H1 (cell line): Measurements from ENCODE around the gene DNTT. TPM values are rescaled to one million over a fixed set of nuclear protein-coding genes. Genes with fewer than 3 reads are reported as not detected.

Experiments used
- CTCF ChIA-PET: fragments of 300-600 bp; sonication (Branson Sonifier 250); formaldehyde crosslinking; loops from one replicate; lab custom pipeline; 2021; ENCODE audit not compliant: partially characterized antibody; lab: Charles Lee
- POLR2A ChIA-PET: fragments of 300-600 bp; sonication (Branson Sonifier 250); formaldehyde crosslinking; loops from one replicate; lab custom pipeline; 2021; ENCODE audit warnings: inconsistent platforms; ENCODE audit not compliant: partially characterized antibody; lab: Charles Lee
- DNase-seq, 2 experiments: peaks; one replicate each; pipeline versions ENCODE4 v3.0.0 to v3.0.0-alpha.2; 2010 to 2022; ENCODE audit warnings: low spot score in 2 of 2, low read depth in 1 of 2, mixed read lengths in 1 of 2
- FAIRE-seq: peaks from 2 replicates; lab custom pipeline; 2011; peaks lifted over from hg19 to GRCh38; lab: Jason Lieb, UNC
- H2AFZ ChIP-seq: 2 replicates; pipeline ENCODE4 v1.8.1; 2012; ENCODE audit warnings: low read length, inconsistent platforms
- H2AK5ac ChIP-seq: 2 replicates; pipeline ENCODE4 v1.6.1; 2013; ENCODE audit warnings: low read depth, low read length
- H2BK120ac ChIP-seq: replicated peaks from 2 replicates; pipeline ENCODE3; 2013; ENCODE audit warnings: low read depth, low read length, inconsistent platforms
- H2BK12ac ChIP-seq: 2 replicates; pipeline ENCODE4 v1.6.1; 2013; ENCODE audit warnings: low read depth, low read length
- H2BK15ac ChIP-seq: 2 replicates; pipeline ENCODE4 v1.6.1; 2013; ENCODE audit warnings: low read length
- H2BK20ac ChIP-seq: 2 replicates; pipeline ENCODE4 v1.6.1; 2013; ENCODE audit warnings: low read length
- H2BK5ac ChIP-seq: 2 replicates; pipeline ENCODE4 v1.6.1; 2013; ENCODE audit warnings: low read depth, low read length
- H3K14ac ChIP-seq: 2 replicates; pipeline ENCODE4 v1.6.1; 2013; ENCODE audit warnings: inconsistent platforms; ENCODE audit not compliant: insufficient read length
- H3K18ac ChIP-seq: 2 replicates; pipeline ENCODE4 v1.6.1; 2013; ENCODE audit warnings: low read length; ENCODE audit errors: extremely low read depth
- H3K23ac ChIP-seq: 2 replicates; pipeline ENCODE4 v1.6.1; 2013; ENCODE audit warnings: inconsistent platforms; ENCODE audit not compliant: insufficient read length
- H3K23me2 ChIP-seq: 2 replicates; pipeline ENCODE4 v1.6.1; 2013; ENCODE audit warnings: low read depth, low read length
- H3K27ac ChIP-seq: 2 replicates; pipeline ENCODE4 v1.6.1; 2011; ENCODE audit warnings: low read depth, low read length, inconsistent platforms
- H3K27me3 ChIP-seq, 4 experiments: replicated peaks in 1 of 4; 1 replicate in 1 of 4; 2 replicates in 3 of 4; pipeline versions ENCODE4 v1.6.1 to v1.8.1; 2011 to 2013; ENCODE audit warnings: low read length in 3 of 4, mild to moderate bottlenecking in 3 of 4, inconsistent platforms in 2 of 4, mixed read lengths in 2 of 4, moderate library complexity in 1 of 4; ENCODE audit not compliant: control insufficient read depth in 3 of 4, insufficient read depth in 3 of 4; ENCODE audit errors: extremely low read depth in 1 of 4
- H3K36me3 ChIP-seq, 4 experiments: 2 replicates each; pipeline versions ENCODE4 v1.6.1 to v1.8.1; 2011 to 2013; ENCODE audit warnings: mild to moderate bottlenecking in 4 of 4, low read length in 3 of 4, moderate library complexity in 2 of 4, control low read depth in 1 of 4, inconsistent platforms in 1 of 4; ENCODE audit not compliant: insufficient read depth in 4 of 4, control insufficient read depth in 2 of 4
- H3K4ac ChIP-seq: replicated peaks from 2 replicates; pipeline ENCODE3; 2013; ENCODE audit warnings: low read length, low read depth, mixed read lengths, inconsistent platforms; ENCODE audit not compliant: insufficient read length
- H3K4me1 ChIP-seq, 4 experiments: replicated peaks in 1 of 4; 1 replicate in 1 of 4; 2 replicates in 3 of 4; pipeline versions ENCODE4 v1.6.1 to v1.8.1; 2011 to 2013; ENCODE audit warnings: low read length in 3 of 4, inconsistent platforms in 2 of 4, mixed read lengths in 1 of 4; ENCODE audit not compliant: insufficient read depth in 4 of 4, control insufficient read depth in 3 of 4
- H3K4me2 ChIP-seq, 2 experiments: 2 replicates each; pipeline versions ENCODE4 v1.6.1 to v1.8.1; 2011 to 2013; ENCODE audit warnings: low read depth in 2 of 2, low read length in 2 of 2, control low read depth in 1 of 2, inconsistent platforms in 1 of 2, mild to moderate bottlenecking in 1 of 2; ENCODE audit not compliant: insufficient read depth in 1 of 2
- H3K4me3 ChIP-seq, 4 experiments: fragments of 200-600, 300-600 bp in 1 of 4; sonication (generic), shearing (Covaris generic), sonication (Bioruptor Twin) in 1 of 4; 2 replicates each; pipeline versions ENCODE4 v1.5.1 to v1.8.1; 2011 to 2016; ENCODE audit warnings: low read length in 4 of 4, low read depth in 3 of 4, control low read depth in 2 of 4, inconsistent platforms in 2 of 4, mild to moderate bottlenecking in 2 of 4, mixed read lengths in 1 of 4, moderate library complexity in 1 of 4; ENCODE audit not compliant: insufficient read depth in 2 of 4; ENCODE audit errors: extremely low read depth in 1 of 4
- H3K56ac ChIP-seq: replicated peaks from 2 replicates; pipeline ENCODE3; 2013; ENCODE audit warnings: low read depth, mild to moderate bottlenecking, mixed read lengths, low read length, inconsistent platforms; ENCODE audit not compliant: insufficient read length
- H3K79me1 ChIP-seq: 2 replicates; pipeline ENCODE4 v1.6.1; 2013; ENCODE audit warnings: low read depth, low read length, control low read depth
- H3K79me2 ChIP-seq, 2 experiments: 2 replicates each; pipeline versions ENCODE4 v1.6.1 to v1.8.1; 2012 to 2013; ENCODE audit warnings: low read length in 2 of 2, mild to moderate bottlenecking in 2 of 2, inconsistent platforms in 1 of 2; ENCODE audit not compliant: insufficient read depth in 2 of 2, control insufficient read depth in 1 of 2
- H3K9ac ChIP-seq, 4 experiments: replicated peaks in 1 of 4; 1 replicate in 1 of 4; 2 replicates in 3 of 4; pipeline versions ENCODE4 v1.6.1 to v1.8.1; 2011 to 2013; ENCODE audit warnings: low read depth in 3 of 4, low read length in 3 of 4, control low read depth in 2 of 4, mild to moderate bottlenecking in 2 of 4, moderate library complexity in 2 of 4, inconsistent platforms in 1 of 4; ENCODE audit errors: extremely low read depth in 1 of 4
- H3K9me3 ChIP-seq, 2 experiments: 2 replicates each; pipeline versions ENCODE4 v1.6.1 to v1.8.1; 2012 to 2013; ENCODE audit warnings: mild to moderate bottlenecking in 2 of 2, moderate library complexity in 2 of 2, control low read depth in 1 of 2, inconsistent platforms in 1 of 2, low read depth in 1 of 2, low read length in 1 of 2, mixed read lengths in 1 of 2; ENCODE audit not compliant: insufficient read depth in 2 of 2
- H4K20me1 ChIP-seq, 2 experiments: replicated peaks in 1 of 2; 2 replicates each; pipeline versions ENCODE3 to v1.8.1; 2011 to 2013; ENCODE audit warnings: inconsistent platforms in 2 of 2, low read length in 2 of 2, mild to moderate bottlenecking in 1 of 2; ENCODE audit not compliant: insufficient read depth in 2 of 2, control insufficient read depth in 1 of 2
- H4K5ac ChIP-seq: 2 replicates; pipeline ENCODE4 v1.6.1; 2013; ENCODE audit warnings: low read length, low read depth, mixed read lengths, inconsistent platforms; ENCODE audit not compliant: insufficient read length
- H4K8ac ChIP-seq: 2 replicates; pipeline ENCODE4 v1.8.0; 2013; ENCODE audit warnings: mild to moderate bottlenecking, moderate library complexity, low read length, inconsistent platforms; ENCODE audit not compliant: insufficient read depth; ENCODE audit errors: extremely low read depth
- H4K91ac ChIP-seq: replicated peaks from 2 replicates; pipeline ENCODE3; 2013; ENCODE audit warnings: low read length, mixed read lengths, inconsistent platforms; ENCODE audit not compliant: insufficient read length
- CEBPB ChIP-seq: IDR thresholded peaks from 2 replicates; pipeline ENCODE4 v1.6.1; 2012; ENCODE audit warnings: low read depth, low read length
- CTCF ChIP-seq, 3 experiments: IDR thresholded peaks; 1 replicate in 2 of 3; 2 replicates in 1 of 3; pipeline versions ENCODE4 v1.5.1 to v1.6.1; 2011; ENCODE audit warnings: low read length in 3 of 3, mild to moderate bottlenecking in 3 of 3, inconsistent platforms in 2 of 3, low read depth in 1 of 3, moderate library complexity in 1 of 3; ENCODE audit not compliant: insufficient read depth in 1 of 3; ENCODE audit errors: control extremely low read depth in 1 of 3
- EZH2 ChIP-seq: fragments of 200-600 bp; sonication (generic); IDR thresholded peaks from 2 replicates; pipeline ENCODE4 v1.7.1; 2012; ENCODE audit warnings: low read depth, mild to moderate bottlenecking, moderate library complexity, low read length, inconsistent platforms; ENCODE audit not compliant: severe bottlenecking
- JUN ChIP-seq: IDR thresholded peaks from 2 replicates; pipeline ENCODE4 v1.6.1; 2011; ENCODE audit warnings: low read depth, mild to moderate bottlenecking, improper control_type of control experiment, low read length
- JUND ChIP-seq: IDR thresholded peaks from 2 replicates; pipeline ENCODE4 v1.6.1; 2011; ENCODE audit warnings: mild to moderate bottlenecking, improper control_type of control experiment, low read length
- KDM4A ChIP-seq: IDR thresholded peaks from one replicate; pipeline ENCODE4 v1.7.1; 2012; ENCODE audit warnings: low read depth, mild to moderate bottlenecking, moderate library complexity, low read length, inconsistent platforms; ENCODE audit not compliant: severe bottlenecking
- SIRT6 ChIP-seq: IDR thresholded peaks from one replicate; pipeline ENCODE4 v1.7.1; 2012; ENCODE audit warnings: low read length, inconsistent platforms
- SIX5 ChIP-seq: IDR thresholded peaks from 2 replicates; pipeline ENCODE4 v1.6.1; 2011; ENCODE audit warnings: mild to moderate bottlenecking, low read depth, low read length
- SP2 ChIP-seq: IDR thresholded peaks from 2 replicates; pipeline ENCODE4 v1.6.1; 2012; ENCODE audit warnings: mild to moderate bottlenecking, low read length, inconsistent platforms
- TBP ChIP-seq: IDR thresholded peaks from 2 replicates; pipeline ENCODE4 v1.6.1; 2011; ENCODE audit warnings: low read depth, low read length, improper control_type of control experiment
- ZNF274 ChIP-seq: IDR thresholded peaks from 2 replicates; pipeline ENCODE4 v1.7.0; 2012; ENCODE audit warnings: low read length, borderline replicate concordance; ENCODE audit errors: extremely low read depth
- WGBS, 2 experiments: shearing (Covaris generic) in 1 of 2; methylation state at CpG; one replicate each; pipeline versions ENCODE4 v1.1.6 to v1.1.7; 2013 to 2015; ENCODE audit warnings: low lambda C conversion rate in 2 of 2, mixed read lengths in 2 of 2, inconsistent platforms in 1 of 2, low coverage in 1 of 2, missing lambda C conversion rate in 1 of 2; ENCODE audit not compliant: insufficient replicate concordance in 2 of 2, insufficient coverage in 1 of 2, insufficient read length in 1 of 2; ENCODE audit errors: extremely low coverage in 1 of 2, missing lambda C conversion rate in 1 of 2; 5-methylcytosine and 5-hydroxymethylcytosine counted together
- polyA plus RNA-seq, 7 experiments: library from polyadenylated mRNA; depleted of rRNA in 3 of 7; stranded (reverse) in 5 of 7; unstranded in 2 of 7; fragments of >200 nt in 5 of 7; fragments of 200-250 nt in 2 of 7; gene quantifications; 1 replicate in 5 of 7; 2 replicates in 1 of 7; 4 replicates in 1 of 7; pipeline versions ENCODE4 v1.2.1 to v1.2.3, GENCODE V29; 2011 to 2013; ENCODE audit warnings: missing spikeins in 2 of 7, mixed read lengths in 2 of 7
- total RNA-seq: library from RNA; stranded (reverse); fragmentation: NEBNext Ultra II Directional; extraction: Animal tissue kit (Norgen Biotek cat#: 25700); gene quantifications from 2 replicates; pipeline ENCODE4 v1.2.1, GENCODE V29; 2021
- TF ChIP-seq, protein P1 (sequence below): IDR thresholded peaks from 2 replicates; pipeline ENCODE4 v1.6.1; 2011; ENCODE audit warnings: low read depth, mild to moderate bottlenecking, low read length; ENCODE audit not compliant: insufficient read depth

Gene DNTT
- total and polyA plus RNA-seq, 2 of the 8 experiments (the other 6 are each of a cell fraction or from before 2014, with no cell fraction given): not detected

DNA sequence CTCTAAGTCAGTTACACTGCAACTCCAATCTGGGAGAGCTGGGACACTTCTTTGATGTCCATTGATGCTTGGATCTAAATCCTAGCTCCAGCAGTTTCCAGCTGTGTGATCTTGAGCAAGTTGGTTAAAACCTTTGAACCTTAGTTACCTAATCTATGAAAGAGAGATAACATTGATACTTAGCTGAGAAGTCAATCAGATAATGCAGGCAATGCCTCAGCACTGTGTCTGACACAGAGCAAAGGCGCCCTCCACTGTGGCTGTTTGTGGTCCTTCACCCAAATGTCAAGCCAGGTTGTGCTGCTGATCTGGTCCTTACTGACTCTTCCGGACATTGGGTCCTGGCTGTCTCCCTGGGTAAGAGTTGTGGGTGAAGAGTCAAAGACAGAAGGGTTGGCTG lies 20.2 kb downstream of the DNTT start:
- H3K4ac ChIP-seq: no peak overlapping the region
- no peak overlapping the region for H3K27ac ChIP-seq
- H3K27me3 ChIP-seq: no peaks in the 10 kb centered on the region
- H4K8ac ChIP-seq: no peak overlapping the region
- H2AK5ac ChIP-seq: no peak overlapping the region
- no peak overlapping the region for H2BK12ac ChIP-seq
- no peak overlapping the region; the same call in 1 of the 2 replicates for H2BK15ac ChIP-seq
- H2BK120ac ChIP-seq: no peak overlapping the region
- H3K79me2 ChIP-seq: no peaks in the 10 kb centered on the region
- H4K20me1 ChIP-seq: no peaks in the 10 kb centered on the region
- DNase-seq (no peak), FAIRE-seq (no peak)
- no peaks in the 10 kb centered on the region for H3K79me1 ChIP-seq
- H2BK20ac ChIP-seq: no peak overlapping the region
- H3K9ac ChIP-seq: no peak overlapping the region
- H3K23me2 ChIP-seq: no peaks in the 10 kb centered on the region
- ChIA-PET CTCF (interaction anchor here (0.7 to 11.8 kb wide), 11 partner anchors 8 to 307 kb away, joined by 3 to 119 read pairs (median 3); partner anchors contain the start of gene DNTT), POLR2A (no interaction called here)
- 75% methylated on average over 2 of the region's 2 CpGs; no CpG with 5 or more reads in 1 of the 2 experiments for whole genome bisulfite sequencing, 2 experiments
- H2AFZ ChIP-seq: no peak overlapping the region
- H3K23ac ChIP-seq: no peak overlapping the region
- H3K9me3 ChIP-seq: no peaks in the 10 kb centered on the region
- peaks cover 0 to 6% (median 0%) of the 10 kb centered on the region in 4 experiments; a peak in 2 of 7 replicates for H3K4me1 ChIP-seq
- no peak overlapping the region for H4K5ac ChIP-seq
- no peak overlapping the region for H4K91ac ChIP-seq
- H2BK5ac ChIP-seq: no peak overlapping the region
- no peak overlapping the region for H3K18ac ChIP-seq
- no peak overlapping the region for H3K56ac ChIP-seq
- H3K4me2 ChIP-seq: no peak overlapping the region
- H3K4me3 ChIP-seq: no peak overlapping the region
- H3K36me3 ChIP-seq: no peaks in the 10 kb centered on the region
- H3K14ac ChIP-seq: no peak overlapping the region
- TF ChIP-seq SP2 (no peak), TBP (no peak), ZNF274 (no peak), JUND (no peak), KDM4A (no peak), SIRT6 (no peak), SIX5 (no peak), JUN (no peak), CTCF (IDR thresholded peaks at IDR 0.05; ENCODE audit: control extremely low read depth in 1 of 3, insufficient read depth in 1 of 3, low read depth in 1 of 3, low read length in 3 of 3) (peak; percentile 21 to 29 (median 27); a peak in 3 of 4 replicates), CEBPB (no peak), EZH2 (no peak)
- TF ChIP-seq, protein P1, sequence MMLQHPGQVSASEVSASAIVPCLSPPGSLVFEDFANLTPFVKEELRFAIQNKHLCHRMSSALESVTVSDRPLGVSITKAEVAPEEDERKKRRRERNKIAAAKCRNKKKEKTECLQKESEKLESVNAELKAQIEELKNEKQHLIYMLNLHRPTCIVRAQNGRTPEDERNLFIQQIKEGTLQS: no peak
